ENCODE measurements around the gene PSMC3. TPM values are rescaled to one million over a fixed set of nuclear protein-coding genes. Genes with fewer than 3 reads are reported as not detected.
A peak's percentile ranks its signal among the peaks of the same experiment; 100 is the strongest.

PSMC3 gene
- total RNA-seq, 1 donor from 2014 or later, result 108 TPM

DNA sequence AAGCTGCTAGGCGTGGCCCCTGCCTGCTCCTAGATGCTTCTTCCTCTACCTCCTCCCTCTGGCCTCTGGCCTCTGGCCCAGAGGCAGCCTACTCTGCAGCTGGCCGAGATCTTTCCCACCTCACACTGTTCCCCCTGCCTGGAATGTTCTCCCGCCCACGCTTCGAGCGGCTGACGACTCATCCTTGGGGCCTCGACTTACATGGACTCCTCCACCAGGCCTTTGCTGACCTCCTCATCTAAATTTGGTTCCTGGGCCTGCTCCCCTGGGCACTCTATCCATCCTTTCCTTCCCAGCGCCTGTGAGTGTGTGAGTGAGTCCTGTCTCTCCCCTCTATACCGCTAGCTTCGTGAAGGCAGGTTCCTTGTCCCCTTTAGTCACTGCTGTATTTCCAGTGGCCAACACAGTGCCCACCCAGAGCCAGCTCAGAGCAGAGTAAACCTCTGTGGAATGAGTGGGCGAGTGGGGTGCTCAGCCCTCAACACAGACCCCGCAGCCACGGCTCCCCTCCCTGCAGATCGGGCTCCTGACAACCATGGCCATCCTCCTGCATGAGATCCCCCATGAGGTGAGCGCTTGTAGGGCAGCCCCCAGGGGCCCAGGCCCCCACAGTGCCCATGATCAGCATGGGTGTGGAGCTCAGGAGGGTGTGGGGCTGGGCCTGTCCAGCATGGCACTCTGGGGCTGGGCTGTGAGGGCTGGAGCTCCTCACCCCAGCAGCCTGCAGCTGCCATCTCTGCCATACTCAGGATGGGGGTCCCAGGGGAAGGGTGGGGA is 12.1 kb downstream of the PSMC3 start:
- no peak for TF ChIP-seq CTCF (IDR thresholded peaks at IDR 0.05)
- DNase-seq (ENCODE audit: low spot score), result no peak
- no peaks in the 10 kb centered on the region for H3K27me3 Mint-ChIP-seq (ENCODE audit: low read depth)
- no peaks in the 10 kb centered on the region for H3K9me3 Mint-ChIP-seq (ENCODE audit: low read depth)
- H3K36me3 Mint-ChIP-seq (ENCODE audit: low read depth), result peaks cover 17% of the 10 kb centered on the region
- H3K4me1 Mint-ChIP-seq (ENCODE audit: low read depth), result peaks cover 55% of the 10 kb centered on the region
- peak overlapping the region; percentile 83 for H3K27ac Mint-ChIP-seq (ENCODE audit: unreplicated experiment)
- no peak overlapping the region for H3K4me3 Mint-ChIP-seq (ENCODE audit: unreplicated experiment)

GRCh38 chr11:47413351-47413750 is 12.9 kb downstream of the PSMC3 start:
- H3K9me3 Mint-ChIP-seq (ENCODE audit: low read depth), result no peaks in the 10 kb centered on the region

GRCh38 chr11:47411884-47412746 is 14.1 kb downstream of the PSMC3 start:
- peak overlapping the region; percentile 41 for H3K27ac Mint-ChIP-seq (ENCODE audit: unreplicated experiment)
- TF ChIP-seq CTCF (IDR thresholded peaks at IDR 0.05), result peak; percentile 83
- H3K36me3 Mint-ChIP-seq (ENCODE audit: low read depth), result peaks cover 14% of the 10 kb centered on the region
- no peaks in the 10 kb centered on the region for H3K9me3 Mint-ChIP-seq (ENCODE audit: low read depth)
- peaks cover 55% of the 10 kb centered on the region for H3K4me1 Mint-ChIP-seq (ENCODE audit: low read depth)
- H3K4me3 Mint-ChIP-seq (ENCODE audit: unreplicated experiment), result no peak overlapping the region
- no peaks in the 10 kb centered on the region for H3K27me3 Mint-ChIP-seq (ENCODE audit: low read depth)
- no peak for DNase-seq (ENCODE audit: low spot score)

More at GRCh38 chr11:47413351-47413750, 12.9 kb downstream of the PSMC3 start:
- no peak for DNase-seq (ENCODE audit: low spot score)
- Mint-ChIP-seq H3K4me3 (ENCODE audit: unreplicated experiment) (no peak overlapping the region), H3K36me3 (ENCODE audit: low read depth) (peaks cover 17% of the 10 kb centered on the region), H3K27ac (ENCODE audit: unreplicated experiment) (peak overlapping the region; percentile 83), H3K27me3 (ENCODE audit: low read depth) (no peaks in the 10 kb centered on the region), H3K4me1 (ENCODE audit: low read depth) (peaks cover 55% of the 10 kb centered on the region)
- no peak for TF ChIP-seq CTCF (IDR thresholded peaks at IDR 0.05)

- no peak for TF ChIP-seq CTCF (IDR thresholded peaks at IDR 0.05)
- DNase-seq (ENCODE audit: low spot score), result no peak
- Mint-ChIP-seq H3K36me3 (ENCODE audit: low read depth) (peaks cover 12% of the 10 kb centered on the region), H3K4me3 (ENCODE audit: unreplicated experiment) (peak overlapping the region; percentile 98), H3K9me3 (ENCODE audit: low read depth) (no peaks in the 10 kb centered on the region), H3K27me3 (ENCODE audit: low read depth) (no peaks in the 10 kb centered on the region), H3K27ac (ENCODE audit: unreplicated experiment) (no peak overlapping the region), H3K4me1 (ENCODE audit: low read depth) (peaks cover 45% of the 10 kb centered on the region)
Measured at GRCh38 chr11:47410370-47411264, 15.6 kb downstream of the PSMC3 start.
